Effector memory CD4-positive, alpha-beta T cell (primary cell): ENCODE measurements around the gene TMEM185B.
"Not testable (repeated sequence)": the region's sequence is repeated elsewhere in the genome, so short reads cannot be mapped to it uniquely, and the experiment has no call there.

ENCODE experiments used
- DNase-seq, 3 donors: peaks; one replicate each; pipeline ENCODE4 v3.0.0-alpha.2; 2020
- H3K27ac ChIP-seq: 2 replicates; pipeline ENCODE4 v1.7.0; 2013; ENCODE audit warnings: mild to moderate bottlenecking, low read length, moderate library complexity; ENCODE audit not compliant: insufficient read depth, poor library complexity, severe bottlenecking
- H3K27me3 ChIP-seq: replicated peaks from 2 replicates; pipeline ENCODE4 v1.7.0; 2013; ENCODE audit warnings: mild to moderate bottlenecking, low read length; ENCODE audit not compliant: insufficient read depth, control insufficient read depth, poor library complexity, severe bottlenecking
- H3K36me3 ChIP-seq: 2 replicates; pipeline ENCODE4 v1.7.0; 2013; ENCODE audit warnings: mild to moderate bottlenecking, low read length, moderate library complexity; ENCODE audit not compliant: control insufficient read depth, insufficient read depth
- H3K4me1 ChIP-seq: 2 replicates; pipeline ENCODE4 v1.7.0; 2013; ENCODE audit warnings: low read length, mild to moderate bottlenecking; ENCODE audit not compliant: control insufficient read depth, insufficient read depth, poor library complexity, severe bottlenecking
- H3K4me3 ChIP-seq: 2 replicates; pipeline ENCODE4 v1.7.0; 2013; ENCODE audit warnings: low read length, low read depth, mild to moderate bottlenecking; ENCODE audit not compliant: insufficient read depth, poor library complexity, severe bottlenecking
- H3K9me3 ChIP-seq: 2 replicates; pipeline ENCODE4 v1.7.0; 2013; ENCODE audit warnings: mild to moderate bottlenecking, low read length, moderate library complexity; ENCODE audit not compliant: control insufficient read depth

TMEM185B gene

GRCh38 chr2:120260736-120261135 is 37.5 kb upstream of the TMEM185B start:
- Histone ChIP-seq H3K4me1 (no peaks in the 10 kb centered on the region), H3K9me3 (no peaks in the 10 kb centered on the region), H3K4me3 (no peak overlapping the region), H3K27ac (no peak overlapping the region), H3K27me3 (no peaks in the 10 kb centered on the region), H3K36me3 (no peaks in the 10 kb centered on the region)
- no peak for DNase-seq

GRCh38 chr2:120259939-120260338 is 36.7 kb upstream of the TMEM185B start:
- H3K27ac ChIP-seq, H3K9me3 ChIP-seq, H3K36me3 ChIP-seq, H3K4me1 ChIP-seq, DNase-seq, H3K27me3 ChIP-seq, H3K4me3 ChIP-seq: not testable (repeated sequence)

GRCh38 chr2:120258196-120258595 is 35.0 kb upstream of the TMEM185B start:
- H3K27ac ChIP-seq, result no peak overlapping the region
- no peaks in the 10 kb centered on the region for H3K9me3 ChIP-seq
- H3K27me3 ChIP-seq, result no peaks in the 10 kb centered on the region
- no peaks in the 10 kb centered on the region for H3K36me3 ChIP-seq
- H3K4me1 ChIP-seq, result peaks cover 8% of the 10 kb centered on the region
- no peak overlapping the region for H3K4me3 ChIP-seq
- no peak for DNase-seq

- no peaks in the 10 kb centered on the region for H3K9me3 ChIP-seq
- no peak for DNase-seq
These were observed 34.3 kb upstream of the TMEM185B start for GRCh38 chr2:120257522-120257921.

GRCh38 chr2:120256651-120257000 is 33.4 kb upstream of the TMEM185B start:
- Histone ChIP-seq H3K27me3 (no peaks in the 10 kb centered on the region), H3K4me1 (peaks cover 8% of the 10 kb centered on the region), H3K9me3 (no peaks in the 10 kb centered on the region), H3K36me3 (no peaks in the 10 kb centered on the region), H3K4me3 (no peak overlapping the region), H3K27ac (no peak overlapping the region)
- no peak for DNase-seq

More at GRCh38 chr2:120257522-120257921, 34.3 kb upstream of the TMEM185B start:
- Histone ChIP-seq H3K4me1 (peaks cover 8% of the 10 kb centered on the region), H3K4me3 (no peak overlapping the region), H3K27me3 (no peaks in the 10 kb centered on the region), H3K27ac (no peak overlapping the region), H3K36me3 (no peaks in the 10 kb centered on the region)

- Histone ChIP-seq H3K4me1 (peaks cover 8% of the 10 kb centered on the region), H3K27ac (no peak overlapping the region), H3K27me3 (no peaks in the 10 kb centered on the region), H3K36me3 (no peaks in the 10 kb centered on the region), H3K9me3 (no peaks in the 10 kb centered on the region), H3K4me3 (no peak overlapping the region)
- no peak for DNase-seq
These were observed 32.9 kb upstream of the TMEM185B start for GRCh38 chr2:120255986-120256650.

- H3K4me3 ChIP-seq, result no peak overlapping the region
- H3K36me3 ChIP-seq, result no peaks in the 10 kb centered on the region
- no peak for DNase-seq
- no peaks in the 10 kb centered on the region for H3K9me3 ChIP-seq
- H3K27me3 ChIP-seq, result no peaks in the 10 kb centered on the region
- peaks cover 8% of the 10 kb centered on the region for H3K4me1 ChIP-seq
- H3K27ac ChIP-seq, result no peak overlapping the region
These were observed 31.9 kb upstream of the TMEM185B start for GRCh38 chr2:120255071-120255470.

GRCh38 chr2:120254178-120254577 is 31.0 kb upstream of the TMEM185B start:
- DNase-seq, result no peak
- H3K36me3 ChIP-seq, result no peaks in the 10 kb centered on the region
- no peak overlapping the region for H3K4me3 ChIP-seq
- H3K27ac ChIP-seq, result no peak overlapping the region
- H3K4me1 ChIP-seq, result peaks cover 8% of the 10 kb centered on the region
- no peaks in the 10 kb centered on the region for H3K27me3 ChIP-seq
- no peaks in the 10 kb centered on the region for H3K9me3 ChIP-seq

- Histone ChIP-seq H3K4me1 (peaks cover 8% of the 10 kb centered on the region), H3K27ac (peak overlapping the region; percentile 81), H3K36me3 (no peaks in the 10 kb centered on the region), H3K27me3 (no peaks in the 10 kb centered on the region), H3K9me3 (no peaks in the 10 kb centered on the region), H3K4me3 (peak overlapping the region; percentile 100)
- peak in 1 of 3 donors; percentile 3 for DNase-seq
These were observed 30.1 kb upstream of the TMEM185B start for GRCh38 chr2:120253021-120253882.
